Epithelial cell of esophagus (primary cell): ENCODE measurements around the gene BSPRY.

Experiments
- DNase-seq: peaks from one replicate; pipeline ENCODE4 v3.0.0; 2010; ENCODE audit warnings: low read depth
- H3K4me3 ChIP-seq: 2 replicates; pipeline ENCODE4 v1.5.1; 2011; ENCODE audit warnings: mild to moderate bottlenecking, low read length, control low read depth
- TF ChIP-seq, protein P1 (sequence below): IDR thresholded peaks from 2 replicates; pipeline ENCODE4 v1.5.1; 2011; ENCODE audit warnings: low read depth, mild to moderate bottlenecking, low read length, control low read depth, inconsistent platforms; ENCODE audit not compliant: insufficient read depth; ENCODE audit errors: missing control alignments

Gene BSPRY

DNA sequence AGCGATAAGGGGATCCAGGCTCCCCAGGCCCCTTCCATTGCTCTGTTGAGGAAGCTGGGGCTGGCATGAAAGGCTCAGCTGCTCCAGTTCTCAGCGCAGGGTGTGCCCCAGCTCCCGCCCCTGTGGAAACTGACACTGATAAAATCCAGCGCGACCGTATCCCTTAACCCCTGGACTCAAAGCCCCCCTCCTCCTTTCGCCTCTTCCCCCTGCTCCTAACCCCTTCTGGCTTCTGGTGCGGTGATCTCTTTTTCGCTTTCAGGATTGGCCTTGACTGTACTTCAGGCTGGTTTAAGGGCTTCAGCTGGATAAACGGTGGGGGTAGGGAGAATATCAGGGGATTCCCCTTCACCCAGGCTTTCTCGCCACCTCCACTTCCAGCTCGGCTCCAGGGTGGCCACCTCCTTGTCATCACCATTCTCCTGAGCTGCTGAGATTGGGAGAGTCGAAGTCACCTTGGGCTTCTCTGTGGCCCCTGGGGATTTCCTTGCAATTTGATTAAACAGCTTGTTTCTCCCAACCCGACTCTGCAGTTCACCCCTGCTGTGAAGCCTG, 843 bp downstream of the BSPRY start:
- peak overlapping the region; percentile 44 for H3K4me3 ChIP-seq
- DNase-seq, result no peak
- TF ChIP-seq, protein P1, sequence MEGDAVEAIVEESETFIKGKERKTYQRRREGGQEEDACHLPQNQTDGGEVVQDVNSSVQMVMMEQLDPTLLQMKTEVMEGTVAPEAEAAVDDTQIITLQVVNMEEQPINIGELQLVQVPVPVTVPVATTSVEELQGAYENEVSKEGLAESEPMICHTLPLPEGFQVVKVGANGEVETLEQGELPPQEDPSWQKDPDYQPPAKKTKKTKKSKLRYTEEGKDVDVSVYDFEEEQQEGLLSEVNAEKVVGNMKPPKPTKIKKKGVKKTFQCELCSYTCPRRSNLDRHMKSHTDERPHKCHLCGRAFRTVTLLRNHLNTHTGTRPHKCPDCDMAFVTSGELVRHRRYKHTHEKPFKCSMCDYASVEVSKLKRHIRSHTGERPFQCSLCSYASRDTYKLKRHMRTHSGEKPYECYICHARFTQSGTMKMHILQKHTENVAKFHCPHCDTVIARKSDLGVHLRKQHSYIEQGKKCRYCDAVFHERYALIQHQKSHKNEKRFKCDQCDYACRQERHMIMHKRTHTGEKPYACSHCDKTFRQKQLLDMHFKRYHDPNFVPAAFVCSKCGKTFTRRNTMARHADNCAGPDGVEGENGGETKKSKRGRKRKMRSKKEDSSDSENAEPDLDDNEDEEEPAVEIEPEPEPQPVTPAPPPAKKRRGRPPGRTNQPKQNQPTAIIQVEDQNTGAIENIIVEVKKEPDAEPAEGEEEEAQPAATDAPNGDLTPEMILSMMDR, result no peak

DNA sequence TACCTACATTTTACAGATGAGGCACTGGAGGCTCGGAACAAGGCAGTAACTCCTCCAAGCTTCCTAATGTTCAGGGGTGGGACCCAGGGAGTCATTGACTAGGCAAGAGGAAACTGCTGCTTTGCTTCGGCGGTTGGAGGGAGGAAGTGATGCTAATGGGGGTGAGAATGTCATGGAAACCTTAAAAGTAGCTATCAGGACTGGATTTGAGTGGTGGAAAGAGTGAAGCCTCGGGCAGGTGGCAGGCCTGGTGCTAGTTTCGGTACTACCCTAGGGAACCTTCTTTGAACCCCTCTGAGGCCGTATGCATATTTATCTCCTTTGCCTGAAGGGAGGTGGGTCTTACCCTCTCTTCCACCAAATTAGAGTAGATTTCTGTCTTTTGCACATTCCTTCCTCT, 1.6 kb downstream of the BSPRY start:
- no peak overlapping the region for H3K4me3 ChIP-seq
- no peak for DNase-seq
- TF ChIP-seq, protein P1, result no peak

DNA sequence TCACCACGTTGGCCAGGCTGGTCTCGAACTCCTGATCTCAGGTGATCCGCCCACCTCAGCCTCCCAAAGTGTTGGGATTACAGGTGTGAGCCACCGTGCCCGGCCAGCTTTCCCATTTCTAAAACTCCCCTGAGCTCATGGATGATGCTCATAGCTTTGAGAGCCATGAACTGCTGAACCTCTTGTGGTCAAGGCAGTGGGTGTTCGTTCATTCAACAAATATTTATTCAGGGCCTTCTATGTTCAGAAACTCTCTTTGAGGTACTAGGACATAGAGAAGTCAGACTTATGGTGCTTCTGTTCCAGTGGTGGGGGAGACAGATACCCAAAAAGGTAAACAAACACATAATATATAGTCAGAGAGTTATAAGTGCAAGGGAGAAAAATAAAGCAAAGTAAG, 2.7 kb downstream of the BSPRY start:
- TF ChIP-seq, protein P1, result no peak

DNA sequence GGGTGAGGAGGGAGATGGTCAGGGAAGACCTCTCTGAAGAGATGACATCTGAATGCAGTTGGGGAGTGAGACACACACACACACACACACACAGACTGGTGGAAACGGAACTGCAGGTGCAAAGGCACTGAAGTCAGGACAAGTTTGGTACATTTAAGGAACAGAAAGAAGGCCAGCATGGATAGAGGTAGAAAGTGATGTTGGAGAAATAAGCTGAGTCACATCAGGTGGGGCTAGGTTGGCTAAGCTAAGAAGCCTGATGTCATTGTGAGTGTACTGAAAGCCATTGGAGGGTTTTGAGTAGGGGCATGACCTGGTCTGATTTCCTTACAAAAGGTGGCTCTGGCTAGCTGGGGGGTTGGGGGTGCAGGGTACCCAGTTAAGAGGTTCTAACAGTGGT, 3.1 kb downstream of the BSPRY start:
- peak; percentile 73 for DNase-seq
- H3K4me3 ChIP-seq, result no peak overlapping the region
- TF ChIP-seq, protein P1, result no peak

More for the DNA sequence above, 2.7 kb downstream of the BSPRY start:
- no peak overlapping the region for H3K4me3 ChIP-seq
- no peak for DNase-seq

DNA sequence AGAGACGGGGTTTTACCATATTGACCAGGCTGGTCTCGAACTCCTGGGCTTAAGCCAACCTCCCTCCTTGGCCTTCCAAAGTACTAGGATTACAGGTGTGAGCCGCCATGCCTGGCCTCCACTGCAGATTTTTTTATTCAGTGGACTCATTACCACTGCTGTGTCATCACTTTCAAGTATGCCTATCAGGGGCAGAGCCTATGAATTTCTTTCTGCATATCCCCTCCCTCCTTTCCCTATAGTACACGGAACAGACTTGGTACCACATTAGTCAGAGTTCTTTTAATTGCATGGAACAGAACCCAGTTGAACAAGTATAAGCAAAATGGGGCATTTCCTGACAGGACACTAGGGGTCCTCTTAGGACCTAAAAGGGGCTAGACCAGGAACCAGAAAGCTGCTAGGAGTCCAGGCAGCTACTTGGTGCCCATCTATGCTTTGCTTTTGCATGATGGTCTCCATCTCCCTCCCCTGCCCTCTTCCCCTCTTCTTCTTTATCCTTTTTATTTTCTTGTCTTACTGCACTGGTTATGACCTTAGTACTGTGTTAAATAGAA, 5.8 kb downstream of the BSPRY start:
- no peak for DNase-seq
- H3K4me3 ChIP-seq, result no peak overlapping the region
- TF ChIP-seq, protein P1, result no peak

DNA sequence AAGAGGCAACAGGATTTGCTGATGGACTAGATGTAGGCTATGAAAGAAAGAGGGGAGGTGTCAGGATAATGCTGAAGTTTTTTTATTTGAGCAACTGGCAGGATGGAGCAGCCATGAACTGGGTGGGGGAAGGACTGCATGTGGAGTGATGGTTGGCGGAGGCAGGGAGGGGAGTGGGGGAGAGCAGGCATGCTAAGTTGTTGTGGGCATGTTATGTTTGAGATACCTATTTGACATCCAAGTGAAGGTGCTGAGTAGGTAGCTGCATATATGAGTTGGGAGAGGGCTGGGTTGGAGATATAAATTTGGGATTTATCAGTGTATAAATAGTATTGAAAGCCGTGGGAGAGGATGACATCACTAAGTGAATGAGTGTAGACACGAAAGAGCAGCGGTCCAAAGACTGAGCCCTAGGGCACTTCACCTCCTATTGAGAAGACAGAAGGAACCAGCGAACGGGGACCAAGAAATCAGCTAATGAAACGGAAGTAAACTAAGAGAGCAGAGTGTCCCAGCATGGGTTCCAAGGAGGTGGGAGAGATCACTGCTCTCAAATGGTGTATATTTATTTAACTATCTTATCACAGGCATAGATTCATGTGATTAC, 7.4 kb downstream of the BSPRY start:
- TF ChIP-seq, protein P1, result no peak
- no peak for DNase-seq
- no peak overlapping the region for H3K4me3 ChIP-seq

DNA sequence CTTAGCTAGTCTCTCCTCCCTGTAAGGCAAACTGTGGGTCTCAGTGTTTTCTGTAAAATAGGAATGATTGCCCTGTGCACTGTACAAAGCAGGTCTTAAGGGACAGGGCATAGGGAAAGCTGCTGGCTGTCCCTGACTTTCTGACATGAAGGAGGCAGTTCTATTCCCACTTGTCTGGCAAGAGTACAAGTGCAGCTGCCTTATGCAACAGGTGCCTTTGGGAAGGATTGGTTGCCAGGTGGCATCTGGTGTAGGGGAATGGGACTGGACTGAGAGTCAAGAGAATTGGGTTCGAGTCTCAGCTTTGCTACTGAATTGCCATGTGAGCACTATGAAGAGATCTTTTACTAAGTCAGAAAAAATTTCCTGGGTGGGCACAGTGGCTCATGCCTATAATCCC, 10.0 kb downstream of the BSPRY start:
- no peak for DNase-seq

More for the DNA sequence above, 10.0 kb downstream of the BSPRY start:
- no peak overlapping the region for H3K4me3 ChIP-seq
- TF ChIP-seq, protein P1, result no peak
